ENCODE results near the gene OAS1.
A peak's percentile ranks its signal among the peaks of the same experiment; 100 is the strongest.

Gene OAS1

DNA sequence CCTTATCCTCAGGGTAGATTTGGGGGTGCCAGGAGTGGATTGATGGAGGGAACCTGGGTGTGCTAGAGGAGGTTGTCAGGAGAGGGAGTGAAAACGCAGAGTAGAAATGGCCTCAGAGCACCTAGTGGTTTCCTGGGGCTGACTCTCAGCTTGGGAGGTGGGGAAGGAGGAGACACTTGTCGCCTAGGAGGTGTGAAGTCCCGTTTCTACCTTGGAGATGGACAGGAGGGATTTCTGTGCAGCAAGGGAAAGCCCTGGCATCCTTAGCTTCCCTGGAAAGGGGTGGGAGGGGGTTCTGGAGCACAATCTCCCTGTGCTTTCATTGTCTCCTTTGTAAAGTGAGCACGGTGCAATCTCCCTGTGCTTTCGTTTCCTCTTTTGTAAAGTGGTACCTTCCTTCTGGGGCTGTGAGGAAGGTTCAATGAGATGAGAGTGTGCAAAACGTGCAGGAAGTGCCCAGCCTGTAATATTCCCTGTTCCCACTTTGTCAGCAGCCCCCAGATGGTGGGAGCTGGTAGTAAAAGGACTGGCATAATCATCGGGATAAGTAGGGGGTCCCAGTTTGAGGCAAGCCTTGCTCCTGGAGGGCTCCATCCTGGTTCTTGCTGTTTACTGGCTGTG, 33.1 kb downstream of the OAS1 start:
- Histone ChIP-seq H3K4me3 (ENCODE audit: low read depth, low read length) (no peak overlapping the region), H3K36me3 (ENCODE audit: control insufficient read depth in 2 of 2, insufficient read depth in 1 of 2, low read length in 2 of 2) (peaks cover 0 to 4% of the 10 kb centered on the region in 2 experiments; a peak in 1 of 3 replicates), H3K4me1 (ENCODE audit: control insufficient read depth, insufficient read depth, low read length) (0 out of 2 replicates have a peak, but pooled peaks cover 2% of the 10 kb centered on the region), H3K27ac (ENCODE audit: extremely low read depth, low read depth, low read length) (no peak overlapping the region), H3K9me3 (ENCODE audit: control insufficient read depth, insufficient read depth, low read depth, low read length) (no peaks in the 10 kb centered on the region)
- TF ChIP-seq ZNF146 (tag by site-specific recombination; IDR thresholded peaks at IDR 0.05) (no peak), ZNF776 (tag by site-specific recombination; IDR thresholded peaks at IDR 0.05; ENCODE audit: borderline replicate concordance) (no peak), IKZF3 (tag by site-specific recombination; IDR thresholded peaks at IDR 0.05) (no peak), GLI4 (tag by site-specific recombination; IDR thresholded peaks at IDR 0.05) (no peak), GLIS2 (tag by site-specific recombination; IDR thresholded peaks at IDR 0.05) (no peak), SCRT2 (tag by site-specific recombination; IDR thresholded peaks at IDR 0.05) (peak; percentile 71), MYNN (tag by site-specific recombination; IDR thresholded peaks at IDR 0.05; ENCODE audit: borderline replicate concordance) (no peak), PRDM10 (tag by site-specific recombination; IDR thresholded peaks at IDR 0.05) (peak; percentile 76), ZNF433 (tag by site-specific recombination; IDR thresholded peaks at IDR 0.05; ENCODE audit: low read depth) (no peak), ZNF747 (tag by site-specific recombination; IDR thresholded peaks at IDR 0.05) (no peak), ZNF624 (tag by site-specific recombination; IDR thresholded peaks at IDR 0.05) (no peak), ZNF830 (tag by site-specific recombination; IDR thresholded peaks at IDR 0.05; ENCODE audit: low read depth) (no peak), ZIC2 (tag by site-specific recombination; IDR thresholded peaks at IDR 0.05) (no peak), ZNF791 (tag by site-specific recombination; IDR thresholded peaks at IDR 0.05) (no peak), ZNF140 (tag by site-specific recombination; IDR thresholded peaks at IDR 0.05) (no peak), YY2 (tag by site-specific recombination; IDR thresholded peaks at IDR 0.05) (no peak), ZNF561 (tag by site-specific recombination; IDR thresholded peaks at IDR 0.05; ENCODE audit: borderline replicate concordance) (no peak), ZNF626 (tag by site-specific recombination; IDR thresholded peaks at IDR 0.05) (no peak), ZNF19 (tag by site-specific recombination; IDR thresholded peaks at IDR 0.05; ENCODE audit: low read depth) (no peak), ZNF521 (tag by site-specific recombination; IDR thresholded peaks at IDR 0.05) (no peak), SCRT1 (tag by site-specific recombination; IDR thresholded peaks at IDR 0.05; ENCODE audit: borderline replicate concordance) (peak; percentile 68), FEZF1 (tag by site-specific recombination; IDR thresholded peaks at IDR 0.05) (no peak), ZNF449 (tag by site-specific recombination; IDR thresholded peaks at IDR 0.05) (no peak)
- TF ChIP-seq, protein P1, sequence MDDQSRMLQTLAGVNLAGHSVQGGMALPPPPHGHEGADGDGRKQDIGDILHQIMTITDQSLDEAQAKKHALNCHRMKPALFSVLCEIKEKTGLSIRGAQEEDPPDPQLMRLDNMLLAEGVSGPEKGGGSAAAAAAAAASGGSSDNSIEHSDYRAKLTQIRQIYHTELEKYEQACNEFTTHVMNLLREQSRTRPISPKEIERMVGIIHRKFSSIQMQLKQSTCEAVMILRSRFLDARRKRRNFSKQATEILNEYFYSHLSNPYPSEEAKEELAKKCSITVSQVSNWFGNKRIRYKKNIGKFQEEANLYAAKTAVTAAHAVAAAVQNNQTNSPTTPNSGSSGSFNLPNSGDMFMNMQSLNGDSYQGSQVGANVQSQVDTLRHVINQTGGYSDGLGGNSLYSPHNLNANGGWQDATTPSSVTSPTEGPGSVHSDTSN (CRISPR knock-in tag; IDR thresholded peaks at IDR 0.05), result no peak
- ChIA-PET POLR2A (interaction anchor here (0.7 kb wide), 1 partner anchor 150 kb away, joined by 5 read pairs; no protein-coding TSS in a partner anchor), CTCF (interaction anchor here (0.7 kb wide), 1 partner anchor 222 kb away, joined by 3 read pairs; no protein-coding TSS in a partner anchor)
